Activated CD4-positive, alpha-beta T cell treated with anti-CD3 and anti-CD28 coated beads for 4 hours (primary cell): ENCODE data around the gene TMEM37.
"Not testable (repeated sequence)": the region's sequence is repeated elsewhere in the genome, so short reads cannot be mapped to it uniquely, and the experiment has no call there.

Experiments
- DNase-seq, 2 donors: peaks; one replicate each; pipeline ENCODE4 v3.0.0-alpha.2; 2020

Gene TMEM37, protein sequence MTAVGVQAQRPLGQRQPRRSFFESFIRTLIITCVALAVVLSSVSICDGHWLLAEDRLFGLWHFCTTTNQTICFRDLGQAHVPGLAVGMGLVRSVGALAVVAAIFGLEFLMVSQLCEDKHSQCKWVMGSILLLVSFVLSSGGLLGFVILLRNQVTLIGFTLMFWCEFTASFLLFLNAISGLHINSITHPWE

DNA sequence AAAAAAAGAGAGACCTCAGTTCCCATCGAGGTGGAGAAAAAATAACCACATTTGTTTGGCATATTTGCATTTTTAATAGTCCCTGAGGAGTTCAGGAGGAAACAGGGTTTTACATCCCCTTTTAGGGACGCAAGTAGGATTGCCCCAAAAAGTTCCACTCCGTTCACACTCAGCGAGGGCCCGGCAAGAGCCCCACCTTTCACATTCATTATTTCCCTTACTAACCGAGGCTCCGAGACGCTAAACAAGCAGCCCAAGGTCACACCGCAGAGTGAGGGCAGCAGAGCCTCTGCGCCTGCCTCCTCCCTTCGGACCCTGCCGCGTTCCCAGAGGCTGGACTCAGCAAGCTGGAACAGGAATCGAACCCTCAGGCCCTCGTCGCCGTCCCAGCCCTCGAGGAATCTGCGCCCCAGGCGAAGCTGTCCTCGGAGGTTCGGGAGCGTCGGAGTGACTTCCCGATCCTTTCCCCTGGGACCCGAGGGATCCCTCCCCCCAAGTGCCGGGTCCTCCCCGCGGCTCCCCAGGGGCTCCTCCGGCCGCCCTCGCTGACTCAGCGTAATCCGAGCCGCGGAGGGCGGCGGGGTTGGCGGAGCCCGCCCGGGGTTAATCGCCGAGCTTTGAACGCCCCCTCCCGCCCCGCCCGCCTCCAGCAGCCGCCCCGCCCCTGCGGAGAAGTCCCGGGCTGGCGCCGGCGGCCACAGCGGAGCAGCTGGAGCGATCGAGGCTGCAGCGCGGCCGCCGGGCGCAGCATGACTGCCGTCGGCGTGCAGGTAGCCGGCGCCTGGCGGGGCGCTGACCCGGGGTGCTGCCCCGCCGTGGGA, at the start of gene TMEM37:
TSS of gene TMEM37 (plus strand) at position 700 of the 821 bp plus-strand sequence. CDS start at position 750, 50 bp downstream.
- DNase-seq, result no peak

DNA sequence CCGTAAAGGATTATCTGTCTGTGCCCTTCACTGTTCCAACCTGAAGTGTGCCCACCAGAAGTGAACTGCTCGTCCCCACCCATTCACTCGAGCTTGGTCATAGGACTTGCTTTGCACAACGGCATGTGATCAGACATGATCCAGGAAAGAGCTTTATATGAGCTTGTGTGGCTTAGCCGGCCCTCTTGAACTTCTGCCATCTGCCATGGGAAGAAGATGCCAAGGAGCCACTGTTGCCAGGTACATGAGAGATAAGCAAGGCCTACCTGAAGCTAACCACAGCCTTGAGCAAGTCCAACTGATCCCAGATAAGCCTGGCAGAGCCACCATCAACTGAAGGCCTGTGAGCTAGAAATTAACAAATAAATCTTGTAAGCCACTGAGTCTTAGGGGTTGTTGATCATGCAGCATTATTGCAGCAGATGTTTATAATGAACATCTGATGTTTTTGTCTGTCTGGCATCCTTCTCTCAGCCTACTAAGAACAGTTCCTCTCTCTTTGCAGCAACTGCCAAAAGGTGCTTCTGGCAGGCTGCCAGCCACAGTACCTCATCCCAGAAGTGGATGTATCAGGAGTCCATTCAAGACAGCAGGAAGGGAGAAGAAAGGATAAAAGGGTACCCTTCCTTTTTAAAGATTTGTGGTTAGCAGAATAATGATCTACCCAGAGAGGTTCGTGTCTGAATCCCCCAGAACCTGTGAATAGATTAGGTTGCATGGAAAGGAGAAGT, 48.1 kb upstream of the TMEM37 start:
- no peak for DNase-seq

DNA sequence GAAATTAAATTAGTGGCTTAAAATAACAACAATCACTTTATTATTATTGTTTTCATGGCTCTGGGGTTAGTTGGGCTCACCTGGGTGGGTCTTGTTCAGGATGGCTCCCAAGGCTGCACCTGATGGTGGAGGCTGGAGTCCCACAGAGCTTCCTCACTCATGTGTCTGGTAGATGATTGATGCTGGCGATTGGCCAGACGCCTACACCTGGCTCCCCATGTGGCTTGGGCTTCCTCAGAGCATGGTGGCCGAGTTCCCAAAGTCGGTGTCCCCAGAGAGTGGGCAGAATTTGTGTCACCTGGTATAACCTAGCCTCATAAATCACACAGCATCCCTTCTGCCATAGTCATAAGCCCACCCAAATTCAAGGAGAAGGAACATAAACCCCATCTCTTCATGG, 46.7 kb upstream of the TMEM37 start:
- no peak for DNase-seq

DNA sequence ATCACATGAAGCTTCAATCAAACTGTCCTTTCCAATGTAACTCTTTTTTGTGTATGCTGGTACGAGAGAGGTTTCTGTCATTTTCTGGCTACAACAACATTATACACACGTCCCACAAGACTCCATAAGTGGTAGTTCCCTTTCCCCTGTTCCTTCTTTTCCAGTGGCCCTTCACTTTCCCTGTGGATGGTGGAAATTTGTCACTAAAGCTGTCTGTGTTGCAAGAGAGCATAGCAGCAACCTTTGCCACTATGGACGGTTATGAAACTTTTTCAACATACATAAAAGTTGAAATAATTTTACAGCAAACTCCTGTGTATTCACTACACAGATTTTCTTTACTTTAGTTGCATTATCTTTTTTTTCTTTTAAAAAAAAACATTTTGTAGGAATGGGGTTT, 46.2 kb upstream of the TMEM37 start:
- DNase-seq, result no peak

DNA sequence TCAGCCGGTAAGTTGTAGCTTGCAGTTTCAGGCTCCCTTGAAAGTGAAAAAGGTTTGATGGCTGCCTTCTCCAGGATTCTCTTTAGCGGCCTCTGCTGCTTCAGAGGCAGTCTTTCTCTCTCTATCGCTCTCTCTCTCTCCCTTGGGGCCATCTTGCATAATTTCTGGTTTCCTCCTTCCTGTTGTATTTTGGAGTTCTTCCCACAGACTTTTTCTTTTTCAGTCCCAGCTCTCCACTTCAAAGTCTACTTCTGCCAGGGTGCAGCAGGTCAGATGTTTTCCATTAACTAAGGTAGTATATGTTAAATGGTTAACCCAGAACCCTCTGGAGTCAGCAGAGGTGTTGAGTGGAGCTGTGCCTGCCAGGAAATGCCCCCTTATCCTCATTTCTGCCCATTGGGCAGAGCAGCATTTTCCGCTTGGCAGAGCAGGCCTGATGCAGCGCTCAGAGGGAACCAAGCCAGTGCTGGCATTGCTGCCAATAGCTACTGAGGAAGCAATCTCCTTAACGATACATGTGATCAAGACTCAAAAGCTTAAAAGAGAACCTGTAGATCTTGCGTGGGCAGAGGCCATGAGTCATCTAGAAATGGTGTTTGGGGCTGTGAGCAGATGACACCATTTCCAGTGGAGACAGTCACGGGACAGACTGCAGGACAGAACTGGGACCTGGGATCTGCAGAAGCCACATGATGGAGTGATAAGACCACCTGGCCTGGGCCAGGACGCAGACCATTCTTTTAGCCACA, 44.1 kb upstream of the TMEM37 start:
- peak; percentile 23 to 34 for DNase-seq

DNA sequence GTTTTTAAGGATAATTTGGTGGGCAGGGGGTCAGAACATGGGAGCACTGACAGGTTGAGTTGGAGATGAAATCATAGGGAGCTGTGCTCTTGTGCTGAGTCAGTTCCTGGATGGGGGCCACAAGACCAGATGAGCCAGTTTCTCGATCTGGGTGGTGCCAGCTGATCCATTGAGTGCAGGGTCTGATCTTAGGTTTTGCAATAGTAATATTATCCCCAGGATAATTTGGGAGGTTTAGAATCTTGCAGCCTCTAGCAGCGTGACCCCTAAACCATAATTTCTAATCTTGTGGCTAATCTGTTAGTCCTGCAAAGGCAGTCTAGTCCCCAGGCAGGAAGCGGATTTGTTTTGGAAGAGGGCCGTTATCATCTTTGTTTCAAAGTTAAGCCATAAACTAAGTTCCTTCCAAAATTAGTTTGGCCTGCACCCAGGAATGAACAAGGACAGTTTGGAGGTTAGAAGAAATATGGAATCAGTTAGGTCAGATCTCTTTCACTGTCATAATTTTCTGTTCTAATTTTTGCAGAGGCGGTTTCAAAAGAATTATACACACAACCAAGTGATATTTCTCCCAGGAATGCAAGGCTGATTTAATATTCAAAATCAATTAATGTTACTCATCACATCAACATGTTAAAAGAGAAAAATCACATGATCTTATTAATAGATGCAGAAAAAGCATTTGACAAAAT, 41.9 kb upstream of the TMEM37 start:
- DNase-seq, result no peak

DNA sequence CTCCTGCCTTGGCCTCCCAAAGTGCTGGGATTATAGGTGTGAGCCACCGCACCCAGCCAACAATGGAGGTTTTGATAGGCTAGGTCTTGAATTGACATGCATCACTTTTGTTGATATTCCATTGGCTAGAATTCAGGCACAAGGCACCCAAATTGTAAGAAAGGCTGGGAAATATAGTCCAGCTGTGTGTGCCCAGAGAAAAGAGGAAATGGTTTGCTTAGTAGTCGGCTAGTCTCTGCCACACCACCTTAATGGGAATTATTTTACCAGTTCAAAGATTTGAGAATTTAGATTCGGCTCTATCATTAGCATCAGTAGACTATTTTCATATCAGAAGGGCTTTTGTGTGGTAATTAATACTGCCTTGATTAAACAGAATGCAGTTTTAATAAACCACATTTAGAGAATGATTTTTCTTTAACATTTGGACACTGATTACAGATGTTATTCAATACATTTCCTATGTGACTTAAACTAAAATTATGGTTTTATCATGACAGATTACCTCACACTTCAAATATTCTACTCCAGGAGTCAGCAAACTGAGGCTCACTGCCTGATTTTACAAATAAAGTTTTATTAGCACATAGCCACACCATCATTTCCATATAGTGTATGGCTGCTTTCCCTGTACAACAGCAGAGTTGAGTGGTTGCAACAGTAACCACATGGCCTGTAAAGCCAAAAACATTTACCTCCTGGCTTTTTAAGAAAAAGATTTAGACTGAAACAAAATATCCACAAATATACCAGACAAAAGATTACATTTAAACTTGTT, 37.5 kb upstream of the TMEM37 start:
- no peak for DNase-seq

DNA sequence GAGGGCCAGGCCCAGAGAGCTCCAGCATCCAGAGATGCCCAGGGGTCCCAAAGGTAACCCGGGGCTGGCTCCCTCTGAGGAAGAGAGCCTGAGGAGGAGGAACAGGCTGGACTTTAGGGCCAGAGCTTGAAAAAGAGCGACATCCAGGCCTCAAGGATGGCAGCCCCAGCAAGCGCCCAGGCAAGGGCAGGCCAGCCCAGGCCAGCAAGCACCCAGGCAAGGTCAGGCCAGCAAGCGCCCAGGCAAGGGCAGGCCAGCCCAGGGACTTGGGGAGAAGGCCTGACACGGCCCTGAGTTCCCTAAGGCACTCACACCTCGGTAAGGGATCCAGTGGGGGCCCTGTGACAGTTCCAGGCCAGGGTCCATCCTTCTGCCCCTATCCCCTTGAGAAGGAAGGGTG, 34.5 kb upstream of the TMEM37 start:
- no peak for DNase-seq

DNA sequence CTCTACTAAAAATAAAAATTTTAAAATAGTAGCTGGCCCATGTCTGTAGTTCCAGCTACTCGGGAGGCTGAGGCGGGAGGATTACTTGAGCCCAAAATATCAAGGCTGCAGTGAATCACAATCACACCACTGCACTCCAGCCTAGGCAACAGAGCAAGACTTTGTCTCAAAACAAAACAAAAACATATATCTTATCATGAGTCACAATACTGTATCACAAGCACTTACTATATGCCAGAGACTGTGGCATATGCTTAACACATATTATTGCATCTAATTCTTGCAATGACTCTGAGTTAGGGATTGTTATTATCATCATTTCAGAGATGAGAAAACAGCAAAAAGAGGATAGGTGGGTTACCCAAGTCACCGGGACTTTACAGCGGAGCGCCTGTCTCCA, 29.5 kb upstream of the TMEM37 start:
- no peak for DNase-seq

DNA sequence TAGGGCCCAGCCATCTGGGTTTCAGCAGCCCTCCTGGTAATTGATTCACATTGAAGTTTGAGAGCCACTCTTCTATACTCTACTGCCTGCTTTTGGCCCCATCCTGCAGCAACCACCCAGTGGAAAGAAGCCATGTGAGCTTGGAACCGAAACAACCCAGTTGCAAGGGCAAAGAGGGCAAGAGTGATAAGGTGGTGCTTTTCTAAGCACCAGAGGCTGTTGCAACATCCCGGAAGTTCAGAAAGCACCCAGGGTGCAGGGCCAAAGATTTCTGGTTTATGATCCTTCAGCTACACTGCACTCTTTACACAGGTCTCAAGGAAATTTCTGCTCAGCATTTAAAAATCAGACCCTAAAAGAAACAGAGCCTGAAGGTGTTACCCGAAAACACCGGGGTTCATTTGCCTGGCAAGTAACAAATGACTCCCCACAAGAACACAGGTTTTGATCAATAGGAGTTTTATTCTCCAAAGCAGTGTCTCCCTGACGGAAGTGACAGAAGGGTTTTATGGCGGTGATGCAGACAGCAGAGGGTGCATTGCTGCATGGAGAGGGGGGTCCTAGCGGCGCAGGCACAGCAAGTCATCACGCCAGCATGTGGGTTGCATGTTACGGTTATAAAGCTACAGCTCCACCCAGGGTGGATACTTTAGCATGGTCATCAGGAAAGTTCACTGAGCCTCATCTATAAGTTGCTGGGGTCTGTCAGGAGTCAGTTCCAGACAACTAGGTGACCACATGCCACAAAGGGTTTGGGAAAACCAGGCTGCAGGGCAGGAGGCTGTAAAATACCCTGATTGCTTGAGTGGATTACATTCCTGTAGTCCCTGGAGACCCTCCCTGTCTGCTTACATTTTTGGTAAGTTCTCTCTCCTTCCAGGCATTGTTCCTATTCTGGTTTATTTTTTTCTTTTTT, 28.8 kb upstream of the TMEM37 start:
- no peak for DNase-seq

DNA sequence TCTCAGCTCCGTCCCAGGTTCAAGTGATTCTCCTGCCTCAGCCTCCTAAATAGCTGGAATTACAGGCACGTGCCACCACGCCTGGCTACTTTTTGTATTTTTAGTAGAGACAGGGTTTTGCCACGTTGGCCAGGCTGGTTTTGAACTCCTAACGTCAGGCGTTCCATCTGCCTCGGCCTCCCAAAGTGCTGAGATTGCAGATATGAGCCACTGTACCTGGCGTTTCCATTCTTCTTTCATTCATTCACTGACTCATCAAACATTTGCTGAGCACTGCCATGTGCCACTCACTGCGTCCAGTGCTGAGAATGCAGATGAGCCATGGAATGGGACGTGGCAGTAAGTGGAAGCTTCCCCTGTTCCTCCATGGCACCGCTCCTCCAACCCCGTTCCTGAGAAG, 28.0 kb upstream of the TMEM37 start:
- not testable (repeated sequence) for DNase-seq

DNA sequence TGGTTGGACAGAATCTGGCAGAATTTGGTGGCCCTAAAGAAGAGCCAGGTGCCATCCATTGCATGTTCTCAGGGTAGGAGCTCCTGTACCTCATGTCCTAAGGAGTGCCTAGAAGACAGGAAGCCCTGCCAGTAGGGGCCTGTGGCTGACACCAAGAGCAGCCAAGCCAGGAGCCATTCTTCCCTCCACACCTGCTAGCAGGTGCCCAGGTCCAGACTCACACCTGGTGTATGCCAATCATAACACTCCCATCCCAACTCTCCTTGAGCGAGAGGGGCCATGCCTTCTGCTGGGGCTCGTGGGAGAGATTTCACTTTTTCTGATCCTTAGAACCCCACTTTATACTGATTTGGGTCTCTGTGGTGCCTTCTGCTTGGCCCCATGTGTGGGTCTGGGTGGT, 26.5 kb upstream of the TMEM37 start:
- DNase-seq, result no peak

DNA sequence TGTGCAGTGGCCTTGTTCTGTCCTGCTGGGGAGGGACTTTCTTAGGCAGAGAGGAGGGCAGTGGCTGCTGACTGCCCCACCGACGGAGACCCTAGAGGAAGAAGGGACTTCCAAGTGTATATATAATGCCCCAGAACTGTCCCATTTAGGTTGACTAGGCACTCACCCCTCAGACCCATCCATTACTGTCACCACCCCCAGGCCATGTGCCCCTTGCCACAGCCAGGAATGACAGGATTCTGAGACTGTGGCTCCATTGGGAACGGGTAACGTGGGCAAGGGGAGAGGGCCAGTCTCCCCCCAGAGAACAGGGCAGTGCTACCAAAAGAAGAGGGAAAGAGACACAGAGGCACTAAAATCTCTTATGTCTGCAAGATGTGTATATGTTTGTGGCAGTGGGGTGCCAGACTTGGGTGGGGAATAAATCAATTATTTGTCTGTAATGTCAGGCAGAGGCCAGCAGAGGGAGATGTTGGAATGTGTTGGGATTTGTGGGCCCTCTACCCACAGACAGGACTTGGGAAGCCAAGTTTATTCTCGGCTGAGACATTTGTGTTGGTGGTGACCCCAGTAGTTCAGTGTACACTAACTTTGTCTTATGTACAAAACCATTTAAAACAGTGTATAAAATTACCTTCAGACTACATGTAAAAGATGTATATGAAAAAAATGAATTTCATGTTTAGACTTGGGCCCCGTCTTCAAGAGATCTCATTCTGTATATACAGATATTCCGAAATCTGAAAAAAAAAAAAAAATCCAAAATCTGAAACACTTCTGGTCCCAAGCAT, 24.0 kb upstream of the TMEM37 start:
- DNase-seq, result peak; percentile 12 to 20

DNA sequence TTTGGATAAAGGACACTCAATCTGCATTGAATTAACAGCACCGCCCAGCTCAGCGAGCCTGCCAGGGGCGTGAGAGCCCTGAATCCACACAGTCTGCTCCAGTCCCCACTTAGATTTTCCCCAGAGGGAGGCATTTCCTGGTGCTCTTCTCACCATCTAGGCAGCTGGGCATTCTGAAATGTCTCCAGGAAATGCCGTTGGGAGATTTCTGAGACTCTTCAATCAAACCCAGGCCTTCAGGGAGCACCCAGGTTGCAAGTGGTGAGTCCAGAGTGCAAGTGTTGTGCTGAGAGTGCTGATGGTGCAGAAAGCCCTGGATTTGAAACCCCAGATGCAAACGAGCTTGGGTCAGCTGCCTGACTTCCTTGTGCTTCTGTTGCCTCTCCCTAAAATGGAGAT, 23.4 kb upstream of the TMEM37 start:
- DNase-seq, result no peak

DNA sequence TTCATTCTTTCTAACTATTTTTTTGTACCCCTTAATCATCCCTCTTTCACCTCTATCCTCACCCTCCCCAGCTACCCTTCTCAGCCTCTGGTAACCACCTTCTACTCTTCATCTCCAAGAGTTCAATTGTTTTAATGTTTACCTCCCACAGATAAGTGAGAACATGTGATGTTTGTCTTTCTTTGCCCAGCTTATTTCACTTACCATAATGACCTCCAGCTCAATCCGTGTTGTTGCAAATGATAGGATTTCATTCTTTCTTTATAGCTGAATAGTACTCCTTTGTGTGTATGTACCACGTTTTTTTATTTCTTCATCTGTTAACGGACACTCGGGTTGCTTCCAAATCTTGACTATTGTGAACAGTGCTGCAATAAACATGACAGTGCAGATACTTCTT, 22.1 kb upstream of the TMEM37 start:
- no peak for DNase-seq

DNA sequence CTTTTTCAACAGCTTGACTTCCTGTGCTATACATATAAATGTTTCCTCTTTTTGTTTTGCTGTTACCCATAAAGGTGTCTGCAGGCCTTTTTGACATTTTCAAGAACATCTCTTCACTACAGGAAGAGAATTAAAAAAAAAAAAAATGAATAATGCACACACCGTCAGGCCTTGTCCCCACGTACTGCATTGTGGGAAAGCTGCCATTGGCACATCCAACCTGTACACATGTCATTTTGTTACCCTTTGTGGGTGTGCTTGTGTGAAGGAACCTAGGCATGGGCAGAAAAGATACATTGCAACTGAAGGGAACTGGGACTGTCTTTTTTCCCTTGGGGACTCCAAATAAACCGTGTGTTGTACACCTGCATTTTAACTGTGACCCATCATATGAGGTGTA, 16.8 kb upstream of the TMEM37 start:
- DNase-seq, result no peak

DNA sequence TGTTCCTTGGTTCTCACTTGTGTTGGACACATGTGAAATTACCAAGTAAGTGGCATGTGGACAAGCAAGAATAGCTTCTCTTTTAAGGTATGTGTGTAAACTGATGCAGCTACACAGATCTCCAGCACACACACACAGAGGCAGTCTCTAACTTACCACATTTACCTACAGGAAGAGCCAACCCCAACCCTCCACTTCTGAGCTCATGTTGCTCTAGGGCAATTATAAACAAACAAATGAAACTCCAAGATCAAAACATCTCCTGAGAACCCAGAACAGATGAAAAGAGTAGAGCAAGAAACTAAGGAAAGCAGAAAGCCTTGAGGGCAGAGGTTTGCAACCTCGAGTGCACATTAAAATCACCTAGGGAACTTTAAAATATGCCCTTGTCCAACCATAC, 16.0 kb upstream of the TMEM37 start:
- no peak for DNase-seq

DNA sequence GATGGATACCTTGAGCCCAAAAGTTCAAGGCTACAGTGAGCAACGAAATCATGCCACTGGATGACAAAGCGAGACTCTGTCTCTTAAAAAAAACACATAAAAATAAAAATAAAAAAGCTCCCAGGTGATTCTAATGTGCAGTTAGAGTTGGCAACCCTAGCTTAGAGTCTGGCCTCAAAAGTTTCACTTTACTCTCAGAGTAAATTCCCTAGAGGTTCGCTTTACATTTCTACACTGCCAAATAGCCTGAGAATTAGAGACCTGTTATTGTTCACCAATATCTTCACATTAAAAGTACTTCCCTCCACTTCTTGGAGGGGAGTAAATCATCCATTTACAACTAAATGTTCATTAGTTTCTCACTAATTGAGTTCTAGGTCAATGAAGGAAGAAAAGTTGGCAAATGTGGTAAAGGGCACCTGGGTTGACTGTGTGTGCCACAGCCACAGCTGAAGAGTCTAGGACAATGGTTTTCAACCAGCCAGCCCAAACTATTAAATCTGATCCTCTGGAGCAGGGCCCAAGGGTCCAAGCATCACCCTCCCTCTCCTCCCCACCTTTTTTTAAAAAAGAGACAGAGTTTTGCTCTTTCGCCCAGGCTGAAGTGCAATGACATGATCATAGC, 15.2 kb upstream of the TMEM37 start:
- DNase-seq, result no peak

DNA sequence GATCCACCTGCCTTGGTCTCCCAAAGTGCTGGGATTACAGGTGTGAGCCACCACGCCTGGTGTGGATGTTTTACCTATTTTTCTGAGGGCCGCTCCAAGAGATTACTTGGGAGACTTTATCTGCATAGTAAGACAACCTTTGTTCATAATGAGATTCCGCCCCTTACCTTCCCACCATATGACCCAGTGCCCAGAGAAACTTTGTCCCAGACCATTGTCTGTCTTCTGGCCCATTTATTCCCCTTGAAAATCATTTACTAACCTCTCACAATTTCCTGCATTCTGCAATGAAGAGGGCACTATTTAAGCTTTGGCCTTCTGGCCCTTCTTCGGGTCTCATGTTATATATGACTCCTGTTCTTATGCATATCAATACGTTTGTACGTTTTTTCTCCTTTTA, 13.7 kb upstream of the TMEM37 start:
- no peak for DNase-seq
